ENCODE results near the gene PRICKLE1.

DNA sequence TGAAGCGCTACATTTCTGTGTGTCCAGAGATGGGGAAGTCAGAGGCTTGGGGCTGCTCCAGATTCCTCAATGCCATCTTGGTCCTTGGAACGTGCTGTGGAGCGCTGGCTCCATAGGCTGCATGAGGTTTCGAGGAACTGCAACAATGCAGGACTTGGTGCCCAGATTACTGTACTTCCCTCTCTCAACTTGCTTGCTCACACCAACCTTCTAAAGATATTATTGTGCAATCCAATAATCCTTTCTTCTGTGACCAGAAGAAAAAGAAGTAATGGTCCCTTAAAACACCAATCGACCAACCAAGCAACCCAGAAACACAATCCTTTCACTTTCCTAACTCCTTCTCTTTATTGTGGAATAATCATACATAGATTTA is 3.7 kb downstream of the PRICKLE1 start:
- no peak for TF ChIP-seq POLR2A (IDR thresholded peaks at IDR 0.05)
- no peak for TF ChIP-seq CTCF (IDR thresholded peaks at IDR 0.05)
- no peak for TF ChIP-seq POLR2AphosphoS5 (IDR thresholded peaks at IDR 0.05)

Data from breast epithelium (tissue), 3 donors.